ENCODE results near the gene PPP2R2D.

PPP2R2D gene

DNA sequence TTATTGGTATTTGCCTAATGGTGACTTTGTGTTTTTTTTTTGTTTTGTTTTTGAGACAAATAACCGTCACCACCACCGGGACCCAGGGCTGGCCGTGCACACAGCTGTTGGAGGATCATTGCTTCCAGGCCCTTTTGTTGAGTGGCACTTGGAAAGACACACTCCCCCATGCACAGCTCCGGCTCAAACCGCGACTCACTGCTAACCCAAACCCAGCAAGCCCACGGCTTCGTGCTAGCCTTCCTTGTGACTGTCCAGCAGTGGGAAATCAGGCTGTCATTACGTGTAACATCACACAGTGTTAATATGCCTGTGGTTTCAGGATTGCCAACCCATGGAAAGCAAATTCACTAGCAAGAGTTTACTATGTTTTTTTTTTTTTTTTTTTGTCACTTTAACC lies 63.5 kb downstream of the PPP2R2D start:
- TF ChIP-seq ZFP30 (CRISPR knock-in tag; IDR thresholded peaks at IDR 0.05) (no peak), ZNF8 (CRISPR knock-in tag; IDR thresholded peaks at IDR 0.05) (no peak), ISL1 (CRISPR knock-in tag; IDR thresholded peaks at IDR 0.05) (no peak)
- ATAC-seq = no peak

- TF ChIP-seq ZFP30 (CRISPR knock-in tag; IDR thresholded peaks at IDR 0.05) = no peak
- TF ChIP-seq OSR1 (CRISPR knock-in tag; IDR thresholded peaks at IDR 0.05) = no peak
- ATAC-seq = no peak
Measured at GRCh38 chr10:131968949-131969348, 68.1 kb downstream of the PPP2R2D start.

DNA sequence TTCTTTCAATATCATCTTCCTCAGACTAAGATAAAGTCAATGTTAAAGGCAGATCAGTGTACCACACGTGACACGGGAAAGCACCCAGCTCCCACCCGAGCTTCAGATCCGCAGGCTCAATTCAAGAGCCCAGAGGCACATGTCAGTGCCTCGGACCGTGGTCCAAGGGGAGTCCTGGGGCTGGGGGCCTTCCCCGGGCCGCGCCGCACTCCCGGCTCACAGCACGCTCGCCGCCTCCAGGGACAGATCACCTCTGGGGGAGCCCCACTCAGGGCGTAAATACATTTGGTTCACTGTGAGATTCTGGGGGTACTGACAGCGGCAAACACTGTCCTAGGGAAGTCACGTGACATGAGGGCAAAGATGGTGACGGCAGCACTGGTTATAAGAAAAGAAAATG lies 70.1 kb downstream of the PPP2R2D start:
- ATAC-seq = no peak

GRCh38 chr10:131971591-131971990 lies 70.8 kb downstream of the PPP2R2D start:
- TF ChIP-seq ZNF8 (CRISPR knock-in tag; IDR thresholded peaks at IDR 0.05) = no peak
- TF ChIP-seq ESRRG (CRISPR knock-in tag; IDR thresholded peaks at IDR 0.05) = no peak
- TF ChIP-seq RARB (CRISPR knock-in tag; IDR thresholded peaks at IDR 0.05) = no peak
- no peak for TF ChIP-seq TCF4 (CRISPR knock-in tag; IDR thresholded peaks at IDR 0.05; ENCODE audit: borderline replicate concordance)
- TF ChIP-seq OSR1 (CRISPR knock-in tag; IDR thresholded peaks at IDR 0.05) = no peak
- no peak for TF ChIP-seq BACH2 (CRISPR knock-in tag; IDR thresholded peaks at IDR 0.05; ENCODE audit: borderline replicate concordance)
- no peak for TF ChIP-seq TSHZ2 (CRISPR knock-in tag; IDR thresholded peaks at IDR 0.05)
- TF ChIP-seq GLIS3 (CRISPR knock-in tag; IDR thresholded peaks at IDR 0.05) = no peak
- TF ChIP-seq ZNF565 (CRISPR knock-in tag; conservative IDR thresholded peaks at IDR 0.05; ENCODE audit: low read depth) = no peak
- no peak for ATAC-seq

More for the DNA sequence above, 70.1 kb downstream of the PPP2R2D start:
- TF ChIP-seq ISL1 (CRISPR knock-in tag; IDR thresholded peaks at IDR 0.05) = no peak
- TF ChIP-seq OSR1 (CRISPR knock-in tag; IDR thresholded peaks at IDR 0.05) = no peak
- TF ChIP-seq ESRRG (CRISPR knock-in tag; IDR thresholded peaks at IDR 0.05) = no peak
- TF ChIP-seq, protein P1, sequence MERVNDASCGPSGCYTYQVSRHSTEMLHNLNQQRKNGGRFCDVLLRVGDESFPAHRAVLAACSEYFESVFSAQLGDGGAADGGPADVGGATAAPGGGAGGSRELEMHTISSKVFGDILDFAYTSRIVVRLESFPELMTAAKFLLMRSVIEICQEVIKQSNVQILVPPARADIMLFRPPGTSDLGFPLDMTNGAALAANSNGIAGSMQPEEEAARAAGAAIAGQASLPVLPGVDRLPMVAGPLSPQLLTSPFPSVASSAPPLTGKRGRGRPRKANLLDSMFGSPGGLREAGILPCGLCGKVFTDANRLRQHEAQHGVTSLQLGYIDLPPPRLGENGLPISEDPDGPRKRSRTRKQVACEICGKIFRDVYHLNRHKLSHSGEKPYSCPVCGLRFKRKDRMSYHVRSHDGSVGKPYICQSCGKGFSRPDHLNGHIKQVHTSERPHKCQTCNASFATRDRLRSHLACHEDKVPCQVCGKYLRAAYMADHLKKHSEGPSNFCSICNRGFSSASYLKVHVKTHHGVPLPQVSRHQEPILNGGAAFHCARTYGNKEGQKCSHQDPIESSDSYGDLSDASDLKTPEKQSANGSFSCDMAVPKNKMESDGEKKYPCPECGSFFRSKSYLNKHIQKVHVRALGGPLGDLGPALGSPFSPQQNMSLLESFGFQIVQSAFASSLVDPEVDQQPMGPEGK (CRISPR knock-in tag; IDR thresholded peaks at IDR 0.05; ENCODE audit: borderline replicate concordance) = no peak
- TF ChIP-seq, protein P2, sequence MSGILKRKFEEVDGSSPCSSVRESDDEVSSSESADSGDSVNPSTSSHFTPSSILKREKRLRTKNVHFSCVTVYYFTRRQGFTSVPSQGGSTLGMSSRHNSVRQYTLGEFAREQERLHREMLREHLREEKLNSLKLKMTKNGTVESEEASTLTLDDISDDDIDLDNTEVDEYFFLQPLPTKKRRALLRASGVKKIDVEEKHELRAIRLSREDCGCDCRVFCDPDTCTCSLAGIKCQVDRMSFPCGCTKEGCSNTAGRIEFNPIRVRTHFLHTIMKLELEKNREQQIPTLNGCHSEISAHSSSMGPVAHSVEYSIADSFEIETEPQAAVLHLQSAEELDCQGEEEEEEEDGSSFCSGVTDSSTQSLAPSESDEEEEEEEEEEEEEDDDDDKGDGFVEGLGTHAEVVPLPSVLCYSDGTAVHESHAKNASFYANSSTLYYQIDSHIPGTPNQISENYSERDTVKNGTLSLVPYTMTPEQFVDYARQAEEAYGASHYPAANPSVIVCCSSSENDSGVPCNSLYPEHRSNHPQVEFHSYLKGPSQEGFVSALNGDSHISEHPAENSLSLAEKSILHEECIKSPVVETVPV (CRISPR knock-in tag; IDR thresholded peaks at IDR 0.05) = no peak
- TF ChIP-seq ZNF8 (CRISPR knock-in tag; IDR thresholded peaks at IDR 0.05) = no peak
- no peak for TF ChIP-seq BACH2 (CRISPR knock-in tag; IDR thresholded peaks at IDR 0.05; ENCODE audit: borderline replicate concordance)
- no peak for TF ChIP-seq TSHZ2 (CRISPR knock-in tag; IDR thresholded peaks at IDR 0.05)
- TF ChIP-seq ZNF565 (CRISPR knock-in tag; conservative IDR thresholded peaks at IDR 0.05; ENCODE audit: low read depth) = no peak
- TF ChIP-seq GLIS3 (CRISPR knock-in tag; IDR thresholded peaks at IDR 0.05) = no peak

DNA sequence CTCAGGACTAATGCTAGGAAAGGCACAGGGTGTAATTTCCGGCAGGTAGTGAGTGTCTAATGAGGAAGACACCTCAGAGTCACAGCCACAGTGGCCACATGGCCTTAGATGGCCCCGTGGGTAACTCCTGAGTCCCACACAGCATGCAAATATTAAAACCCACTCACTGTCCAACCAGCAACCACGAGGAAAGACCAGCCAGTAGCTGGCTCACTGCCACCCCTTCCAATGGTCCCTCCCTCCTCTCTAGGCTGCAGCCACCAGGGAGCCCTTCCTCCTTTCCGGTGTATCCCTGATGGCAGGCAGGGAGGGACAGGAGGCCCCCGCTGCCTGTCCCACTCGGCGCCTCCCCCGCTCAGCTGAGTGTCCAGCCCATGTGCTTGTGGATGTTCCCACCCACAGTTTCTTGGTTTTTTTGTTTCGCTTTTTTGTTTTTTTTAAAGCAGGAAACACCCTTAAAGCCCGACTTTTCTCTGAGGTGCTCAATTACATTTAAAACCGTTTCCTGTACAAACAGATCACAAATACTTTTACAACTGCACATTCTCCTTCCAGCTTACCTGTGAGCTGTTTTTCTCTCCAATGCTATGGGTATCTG lies 71.8 kb downstream of the PPP2R2D start:
- TF ChIP-seq OSR1 (CRISPR knock-in tag; IDR thresholded peaks at IDR 0.05) (no peak), ZFP30 (CRISPR knock-in tag; IDR thresholded peaks at IDR 0.05) (no peak), CSDC2 (CRISPR knock-in tag; IDR thresholded peaks at IDR 0.05) (no peak), PPARA (CRISPR knock-in tag; IDR thresholded peaks at IDR 0.05; ENCODE audit: borderline replicate concordance) (no peak), ZNF565 (CRISPR knock-in tag; conservative IDR thresholded peaks at IDR 0.05; ENCODE audit: low read depth) (no peak), GLIS3 (CRISPR knock-in tag; IDR thresholded peaks at IDR 0.05) (no peak), TCF4 (CRISPR knock-in tag; IDR thresholded peaks at IDR 0.05; ENCODE audit: borderline replicate concordance) (no peak), ZFP3 (CRISPR knock-in tag; IDR thresholded peaks at IDR 0.05) (no peak)
- TF ChIP-seq, protein P3, sequence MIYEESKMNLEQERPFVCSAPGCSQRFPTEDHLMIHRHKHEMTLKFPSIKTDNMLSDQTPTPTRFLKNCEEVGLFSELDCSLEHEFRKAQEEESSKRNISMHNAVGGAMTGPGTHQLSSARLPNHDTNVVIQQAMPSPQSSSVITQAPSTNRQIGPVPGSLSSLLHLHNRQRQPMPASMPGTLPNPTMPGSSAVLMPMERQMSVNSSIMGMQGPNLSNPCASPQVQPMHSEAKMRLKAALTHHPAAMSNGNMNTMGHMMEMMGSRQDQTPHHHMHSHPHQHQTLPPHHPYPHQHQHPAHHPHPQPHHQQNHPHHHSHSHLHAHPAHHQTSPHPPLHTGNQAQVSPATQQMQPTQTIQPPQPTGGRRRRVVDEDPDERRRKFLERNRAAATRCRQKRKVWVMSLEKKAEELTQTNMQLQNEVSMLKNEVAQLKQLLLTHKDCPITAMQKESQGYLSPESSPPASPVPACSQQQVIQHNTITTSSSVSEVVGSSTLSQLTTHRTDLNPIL (CRISPR knock-in tag; IDR thresholded peaks at IDR 0.05; ENCODE audit: low read depth) = no peak
- ATAC-seq = peak; percentile 76

All from SK-N-SH treated with all-trans-retinoic acid at 6 μM for 48 hours (cell line).